NCI-H446 treated with DMSO at 0.1 percent for 48 hours (cell line): ENCODE measurements around the gene SMOC1.
A peak's percentile ranks its signal among the peaks of the same experiment; 100 is the strongest.

Experiments
- DNase-seq: peaks from one replicate; lab custom pipeline; 2025; lab: John Stamatoyannopoulos, UW

Gene SMOC1

GRCh38 chr14:69943084-69943780 is 64.0 kb downstream of the SMOC1 start:
- DNase-seq = no peak

GRCh38 chr14:69945347-69945746 is 66.1 kb downstream of the SMOC1 start:
- no peak for DNase-seq

GRCh38 chr14:69945912-69946311 is 66.7 kb downstream of the SMOC1 start:
- peak; percentile 83 for DNase-seq

- peak; percentile 50 for DNase-seq
Observed at GRCh38 chr14:69948351-69948750, 69.1 kb downstream of the SMOC1 start.

- DNase-seq = no peak
Observed at GRCh38 chr14:69951263-69951662, 72.0 kb downstream of the SMOC1 start.

GRCh38 chr14:69951935-69952334 is 72.7 kb downstream of the SMOC1 start:
- no peak for DNase-seq

- peak; percentile 96 for DNase-seq
Observed at GRCh38 chr14:69953266-69953915, 74.2 kb downstream of the SMOC1 start.

GRCh38 chr14:69955855-69956845 is 76.9 kb downstream of the SMOC1 start:
- peak; percentile 67 for DNase-seq

- DNase-seq = peak; percentile 88
Observed at GRCh38 chr14:69956970-69957369, 77.8 kb downstream of the SMOC1 start.

- no peak for DNase-seq
Observed at GRCh38 chr14:69957986-69958385, 78.8 kb downstream of the SMOC1 start.

GRCh38 chr14:69959136-69959535 is 79.9 kb downstream of the SMOC1 start:
- no peak for DNase-seq

GRCh38 chr14:69960296-69960695 is 81.1 kb downstream of the SMOC1 start:
- DNase-seq = peak; percentile 84

- no peak for DNase-seq
Observed at GRCh38 chr14:69963966-69964365, 84.8 kb downstream of the SMOC1 start.

GRCh38 chr14:69964841-69965240 is 85.6 kb downstream of the SMOC1 start:
- DNase-seq = no peak

GRCh38 chr14:69968132-69968531 is 88.9 kb downstream of the SMOC1 start:
- DNase-seq = no peak

- DNase-seq = peak; percentile 31
Observed at GRCh38 chr14:69968681-69969080, 89.5 kb downstream of the SMOC1 start.

- DNase-seq = peak; percentile 14
Observed at GRCh38 chr14:69972755-69973154, 93.5 kb downstream of the SMOC1 start.

GRCh38 chr14:69973846-69974245 is 94.6 kb downstream of the SMOC1 start:
- DNase-seq = no peak

GRCh38 chr14:69979882-69980281 is 100.7 kb downstream of the SMOC1 start:
- DNase-seq = no peak

- no peak for DNase-seq
Observed at GRCh38 chr14:69980457-69981425, 101.5 kb downstream of the SMOC1 start.

- DNase-seq = no peak
Observed at GRCh38 chr14:69982220-69982839, 103.1 kb downstream of the SMOC1 start.
